ENCODE measurements around the gene RAD51B.

Gene RAD51B

GRCh38 chr14:68733086-68733914 lies 913.7 kb downstream of the RAD51B start:
- DNase-seq (ENCODE audit: insufficient read length, low spot score): no peak
- TF ChIP-seq CTCF (IDR thresholded peaks at IDR 0.05; ENCODE audit: insufficient read depth, missing control alignments): no peak
- no peak for FAIRE-seq

GRCh38 chr14:68734231-68734732 lies 914.7 kb downstream of the RAD51B start:
- no peak for TF ChIP-seq CTCF (IDR thresholded peaks at IDR 0.05; ENCODE audit: insufficient read depth, missing control alignments)
- DNase-seq (ENCODE audit: insufficient read length, low spot score): no peak
- FAIRE-seq: no peak

- DNase-seq (ENCODE audit: insufficient read length, low spot score): no peak
- no peak for TF ChIP-seq CTCF (IDR thresholded peaks at IDR 0.05; ENCODE audit: insufficient read depth, missing control alignments)
- no peak for FAIRE-seq
Observed at GRCh38 chr14:68735856-68736255, 916.3 kb downstream of the RAD51B start.

- no peak for TF ChIP-seq CTCF (IDR thresholded peaks at IDR 0.05; ENCODE audit: insufficient read depth, missing control alignments)
Observed at GRCh38 chr14:68736471-68736871, 916.9 kb downstream of the RAD51B start.

GRCh38 chr14:68737086-68737485 lies 917.5 kb downstream of the RAD51B start:
- no peak for DNase-seq (ENCODE audit: insufficient read length, low spot score)
- no peak for FAIRE-seq
- no peak for TF ChIP-seq CTCF (IDR thresholded peaks at IDR 0.05; ENCODE audit: insufficient read depth, missing control alignments)

More at GRCh38 chr14:68736471-68736871, 916.9 kb downstream of the RAD51B start:
- DNase-seq (ENCODE audit: insufficient read length, low spot score): no peak
- no peak for FAIRE-seq

- TF ChIP-seq CTCF (IDR thresholded peaks at IDR 0.05; ENCODE audit: insufficient read depth, missing control alignments): no peak
- FAIRE-seq: no peak
- DNase-seq (ENCODE audit: insufficient read length, low spot score): no peak
Observed at GRCh38 chr14:68738559-68738958, 919.0 kb downstream of the RAD51B start.

- no peak for DNase-seq (ENCODE audit: insufficient read length, low spot score)
- FAIRE-seq: no peak
- TF ChIP-seq CTCF (IDR thresholded peaks at IDR 0.05; ENCODE audit: insufficient read depth, missing control alignments): no peak
Observed at GRCh38 chr14:68739701-68740100, 920.1 kb downstream of the RAD51B start.
